GM18868 (cell line): ENCODE data around the gene COG5.

ENCODE experiments used
- ATAC-seq: cut with Tn5 transposase; IDR thresholded peaks from one replicate; pipeline ENCODE4 v1.9.1; 2021; ENCODE audit warnings: mild to moderate bottlenecking, moderate library complexity; ENCODE audit not compliant: unreplicated experiment

Gene COG5

GRCh38 chr7:107201795-107202450 lies 361.8 kb downstream of the COG5 start:
- ATAC-seq = no peak

DNA sequence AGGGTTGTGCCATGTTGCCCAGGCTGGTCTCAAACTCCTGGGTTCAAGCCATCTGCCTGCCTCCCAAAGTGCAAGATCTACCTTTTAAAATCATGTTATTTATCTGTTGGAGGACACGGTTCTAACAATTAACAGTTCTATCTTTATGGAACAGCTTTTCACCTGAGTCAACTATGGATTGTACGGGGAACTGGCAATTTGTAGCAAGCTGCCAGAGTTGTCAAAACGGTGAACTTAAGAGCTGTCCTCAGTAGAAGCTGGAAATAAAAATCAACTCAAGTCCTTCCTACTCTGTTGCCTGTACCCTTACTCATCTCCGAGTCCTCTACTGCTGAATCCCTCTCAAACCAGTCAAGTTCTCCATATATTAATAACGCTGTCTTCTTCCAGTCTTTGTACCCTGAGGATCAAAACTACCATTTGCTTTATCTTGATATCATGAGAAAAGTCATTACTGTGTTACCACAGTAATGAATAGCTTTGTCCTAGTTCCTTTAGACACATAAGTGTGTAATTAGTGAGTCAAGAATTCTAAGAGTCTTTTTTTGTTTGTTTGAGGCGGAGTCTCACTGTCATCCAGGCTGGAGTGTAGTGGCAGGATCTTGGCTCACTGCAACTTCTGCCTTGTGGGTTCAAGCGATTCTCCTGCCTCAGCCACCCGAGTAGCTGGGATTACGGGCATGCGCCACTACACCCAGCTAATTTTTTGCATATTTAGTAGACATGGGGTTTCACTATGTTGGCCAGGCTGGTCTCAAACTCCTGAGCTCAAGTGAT lies 366.7 kb downstream of the COG5 start:
- no peak for ATAC-seq

- ATAC-seq = no peak
Measured at GRCh38 chr7:107194052-107194451, 369.7 kb downstream of the COG5 start.

DNA sequence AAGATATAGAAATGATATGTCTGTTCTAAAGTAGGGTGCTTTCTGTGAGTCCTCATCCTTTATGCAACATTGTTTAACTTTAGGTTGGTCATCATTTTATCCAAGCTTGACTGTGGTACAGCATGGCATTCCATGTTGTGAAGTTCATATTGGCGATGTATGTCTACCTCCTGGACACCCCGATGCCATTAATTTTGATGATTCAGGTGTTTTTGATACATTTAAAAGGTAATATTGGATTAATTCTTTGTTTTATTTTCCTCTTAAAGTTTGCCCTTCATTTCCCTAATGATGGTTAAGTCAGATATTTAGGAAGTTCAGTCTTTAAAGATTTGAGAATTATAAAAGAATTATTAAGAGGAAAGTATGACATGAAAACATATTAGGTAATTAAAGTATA lies 373.6 kb downstream of the COG5 start:
- no peak for ATAC-seq

GRCh38 chr7:107187774-107188173 lies 375.9 kb downstream of the COG5 start:
- ATAC-seq = no peak

- ATAC-seq = no peak
Measured at GRCh38 chr7:107186240-107186639, 377.5 kb downstream of the COG5 start.

DNA sequence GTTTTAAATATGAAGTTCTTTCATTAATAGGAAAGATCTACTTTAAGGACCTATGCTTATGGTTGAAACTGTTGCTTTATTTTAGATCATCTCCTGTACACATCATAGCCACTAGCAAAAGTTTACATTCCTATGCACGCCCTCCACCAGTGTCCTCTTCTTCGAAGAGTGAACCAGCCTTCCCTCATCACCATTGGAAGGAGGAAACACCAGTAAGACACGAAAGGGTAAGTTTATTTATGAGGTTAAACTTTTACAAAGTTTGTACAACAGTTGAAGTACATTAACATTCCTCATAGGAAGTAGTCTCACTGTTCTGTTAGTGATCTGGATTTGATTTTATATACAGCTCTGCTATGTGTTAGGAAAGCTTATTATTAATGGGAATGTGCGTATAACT lies 378.0 kb downstream of the COG5 start:
- ATAC-seq = no peak

GRCh38 chr7:107181172-107181571 lies 382.5 kb downstream of the COG5 start:
- no peak for ATAC-seq

DNA sequence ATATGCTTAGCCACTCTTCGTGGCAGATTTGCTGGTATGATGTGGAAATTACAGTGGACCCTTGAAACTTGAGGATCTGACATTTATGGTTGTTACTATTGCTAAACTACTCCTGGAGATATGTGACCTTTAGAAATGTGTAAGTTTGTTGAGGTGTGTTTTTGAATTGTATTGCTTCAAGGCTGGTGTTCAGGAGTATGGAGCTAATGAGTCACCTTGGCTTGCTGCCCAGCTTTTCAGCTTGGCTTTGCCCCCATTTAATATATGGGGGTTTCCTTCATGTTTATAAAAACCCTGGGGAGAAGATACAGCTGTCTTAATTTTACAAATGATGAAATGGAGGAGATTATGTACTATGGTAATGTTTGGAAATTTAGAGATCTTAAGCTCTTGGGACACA lies 383.3 kb downstream of the COG5 start:
- peak; percentile 64 for ATAC-seq

DNA sequence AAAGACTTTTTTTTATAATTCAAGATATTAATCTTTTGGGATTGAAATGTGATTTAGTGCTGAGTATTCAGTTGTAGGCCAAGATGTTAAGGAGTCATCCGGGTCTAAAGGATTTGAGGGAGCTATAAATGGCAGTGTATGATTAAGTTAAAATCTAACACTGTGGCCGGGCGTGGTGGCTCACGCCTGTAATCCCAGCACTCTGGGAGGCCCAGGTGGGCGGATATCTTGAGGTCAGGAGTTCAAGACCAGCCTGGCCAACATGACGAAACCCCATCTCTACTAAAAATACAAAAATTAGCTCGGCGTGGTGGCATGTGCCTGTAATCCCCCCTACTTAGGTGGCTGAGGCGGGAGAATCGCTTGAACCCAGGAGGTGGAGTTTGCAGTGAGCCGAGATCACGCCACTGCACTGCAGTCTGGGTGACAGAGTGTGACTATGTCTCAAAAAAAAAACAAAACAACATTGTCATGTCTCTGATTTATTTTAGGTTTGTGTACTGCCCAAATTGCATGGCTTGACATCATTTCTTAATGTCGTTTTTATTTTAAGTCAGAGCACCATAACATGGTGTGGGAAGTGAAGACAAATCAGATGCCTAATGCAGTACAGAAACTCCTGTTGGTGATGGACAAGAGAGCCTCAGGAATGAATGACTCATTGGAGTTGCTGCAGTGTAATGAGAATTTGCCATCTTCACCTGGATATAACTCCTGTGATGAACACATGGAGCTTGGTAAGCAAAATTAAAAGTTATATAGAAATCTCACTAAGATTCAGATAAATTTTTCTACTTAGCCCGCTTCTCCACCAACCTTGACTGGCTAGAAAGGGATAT lies 384.2 kb downstream of the COG5 start:
- ATAC-seq = no peak

- peak; percentile 60 for ATAC-seq
Measured at GRCh38 chr7:107173691-107174406, 389.9 kb downstream of the COG5 start.

DNA sequence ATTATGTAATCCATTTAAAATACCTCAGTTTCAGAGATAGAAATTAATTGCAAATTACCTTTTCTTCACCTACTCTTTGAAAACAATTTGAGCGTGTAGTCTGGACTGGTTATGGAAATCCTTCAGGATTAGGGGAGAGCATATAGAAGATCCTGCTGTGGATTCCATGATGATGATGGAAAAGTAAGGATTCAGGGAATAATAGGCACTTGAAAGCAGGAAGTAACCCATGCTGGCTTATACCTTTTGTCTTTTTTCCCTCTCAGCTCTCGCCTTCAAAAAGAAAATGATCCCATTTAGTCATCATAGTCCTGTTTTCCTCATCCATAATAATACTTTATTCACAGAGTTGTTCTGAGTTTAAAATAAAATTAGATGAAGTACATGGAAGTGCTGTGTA lies 390.5 kb downstream of the COG5 start:
- no peak for ATAC-seq

DNA sequence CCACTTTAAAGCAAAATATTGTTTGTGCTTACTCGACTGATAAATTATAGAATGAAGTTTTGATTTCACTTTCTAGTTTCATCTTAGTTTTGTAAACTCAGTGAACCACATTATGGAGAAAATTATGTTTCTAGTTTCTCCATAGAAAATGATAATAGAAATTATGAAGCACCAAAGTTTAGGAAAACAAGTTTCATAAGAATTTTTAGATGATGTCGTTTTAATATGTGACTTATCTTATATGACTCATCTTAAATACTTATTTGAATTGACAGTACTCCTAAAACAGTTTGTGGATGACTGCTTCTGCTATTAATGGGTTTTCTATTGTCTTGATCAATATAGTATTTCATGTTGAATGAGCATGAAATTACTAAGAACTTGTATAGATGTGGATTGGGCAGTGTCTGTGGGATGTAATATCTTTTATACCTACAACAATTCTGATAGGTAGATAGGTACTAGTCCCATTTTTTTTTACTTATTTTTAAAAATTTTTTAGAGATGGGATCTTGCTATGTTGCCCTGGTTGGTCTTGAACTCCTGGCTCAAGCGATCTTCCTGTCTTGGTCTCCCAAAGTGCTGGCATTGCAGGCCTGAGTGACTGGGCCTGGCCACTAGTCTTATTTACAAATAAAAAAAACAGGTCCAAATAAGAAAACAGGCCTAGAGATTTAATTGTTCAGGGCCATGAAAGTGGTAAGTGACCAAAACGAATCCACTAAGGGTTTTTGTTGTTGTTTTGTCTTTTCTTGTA lies 391.3 kb downstream of the COG5 start:
- no peak for ATAC-seq

- no peak for ATAC-seq
Measured at GRCh38 chr7:107171496-107171895, 392.2 kb downstream of the COG5 start.

GRCh38 chr7:107170051-107170915 lies 393.4 kb downstream of the COG5 start:
- ATAC-seq = no peak

DNA sequence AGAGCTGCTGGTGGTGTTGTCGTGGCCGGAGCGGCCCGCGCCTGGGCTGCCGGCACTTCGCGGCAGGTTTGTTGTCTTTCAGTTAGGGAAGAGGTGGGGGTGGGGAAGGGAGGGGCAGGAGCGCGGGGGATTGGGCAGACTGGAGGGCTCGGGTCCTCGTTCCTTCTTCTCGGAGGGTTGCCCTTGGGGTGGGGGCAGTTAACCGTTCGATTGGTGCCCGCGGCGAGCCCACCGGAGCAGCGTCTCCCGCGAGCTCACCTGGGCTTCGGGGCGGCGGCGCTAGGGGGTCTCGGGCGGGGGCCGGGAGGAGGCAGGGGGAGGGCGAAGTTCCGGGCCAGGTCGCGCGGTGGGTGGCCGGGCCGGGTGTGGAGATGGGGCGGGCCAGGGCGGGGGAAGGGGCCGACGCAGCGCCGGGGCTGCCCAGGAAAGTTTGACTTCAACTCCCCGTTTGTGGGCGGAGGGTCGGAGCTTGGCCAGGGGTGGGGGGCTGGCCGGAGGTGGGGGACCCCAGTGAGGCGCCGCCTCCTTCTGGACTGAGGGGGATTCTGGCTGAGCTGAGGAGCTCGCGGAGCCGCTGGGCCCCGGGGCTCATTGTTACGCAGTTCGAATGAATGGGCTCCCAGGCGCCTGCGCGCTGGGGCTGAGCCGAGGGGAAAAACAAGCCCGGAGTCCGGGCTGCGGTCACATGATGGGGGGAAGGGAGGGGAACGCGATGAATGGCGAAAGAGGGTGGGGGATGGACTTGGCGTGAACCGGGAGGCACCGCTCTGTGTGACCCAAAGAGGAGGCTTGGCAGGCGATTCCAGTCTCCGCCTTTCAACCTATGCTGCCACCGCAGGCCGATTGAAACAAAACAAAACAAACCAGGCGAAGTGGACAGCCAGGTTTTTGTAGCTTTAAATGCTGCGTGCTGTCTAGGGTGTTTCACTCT lies 394.3 kb downstream of the COG5 start:
- peak; percentile 26 for ATAC-seq

- ATAC-seq = peak; percentile 86
Measured at GRCh38 chr7:107168233-107169119, 395.2 kb downstream of the COG5 start, which contains the start of gene HBP1. TSS of gene HBP1 (plus strand) at chr7:107169003. CDS start at chr7:107179894, 10,891 bp downstream.
